ENCODE results near the gene SMOC2.

Gene SMOC2

GRCh38 chr6:168578036-168578435 lies 137.1 kb downstream of the SMOC2 start:
- DNase-seq, result no peak

- DNase-seq, result no peak
Measured at GRCh38 chr6:168581236-168581635, 140.3 kb downstream of the SMOC2 start.

- no peak for DNase-seq
Measured at GRCh38 chr6:168581706-168582105, 140.7 kb downstream of the SMOC2 start.

- no peak for DNase-seq
Measured at GRCh38 chr6:168582571-168582981, 141.6 kb downstream of the SMOC2 start.

- DNase-seq, result no peak
Measured at GRCh38 chr6:168583126-168583525, 142.1 kb downstream of the SMOC2 start.

GRCh38 chr6:168583821-168584220 lies 142.8 kb downstream of the SMOC2 start:
- DNase-seq, result no peak

GRCh38 chr6:168584249-168584648 lies 143.3 kb downstream of the SMOC2 start:
- DNase-seq, result no peak

GRCh38 chr6:168584671-168585070 lies 143.7 kb downstream of the SMOC2 start:
- DNase-seq, result no peak

GRCh38 chr6:168585441-168585840 lies 144.5 kb downstream of the SMOC2 start:
- no peak for DNase-seq

- DNase-seq, result no peak
Measured at GRCh38 chr6:168589275-168589674, 148.3 kb downstream of the SMOC2 start.

GRCh38 chr6:168590406-168590805 lies 149.4 kb downstream of the SMOC2 start:
- no peak for DNase-seq

- DNase-seq, result no peak
Measured at GRCh38 chr6:168596344-168596743, 155.4 kb downstream of the SMOC2 start.

- DNase-seq, result no peak
Measured at GRCh38 chr6:168597471-168597875, 156.5 kb downstream of the SMOC2 start.

GRCh38 chr6:168598251-168599117 lies 157.5 kb downstream of the SMOC2 start:
- no peak for DNase-seq

GRCh38 chr6:168599118-168599494 lies 158.1 kb downstream of the SMOC2 start:
- no peak for DNase-seq

- no peak for DNase-seq
Measured at GRCh38 chr6:168599769-168600330, 158.9 kb downstream of the SMOC2 start.

GRCh38 chr6:168600381-168600780 lies 159.4 kb downstream of the SMOC2 start:
- DNase-seq, result no peak

- no peak for DNase-seq
Measured at GRCh38 chr6:168601111-168601510, 160.1 kb downstream of the SMOC2 start.

- DNase-seq, result no peak
Measured at GRCh38 chr6:168601546-168601945, 160.6 kb downstream of the SMOC2 start.

GRCh38 chr6:168602576-168602975 lies 161.6 kb downstream of the SMOC2 start:
- no peak for DNase-seq

GRCh38 chr6:168603234-168603633 lies 162.2 kb downstream of the SMOC2 start:
- DNase-seq, result no peak

- no peak for DNase-seq
Measured at GRCh38 chr6:168605964-168606363, 165.0 kb downstream of the SMOC2 start.

GRCh38 chr6:168606722-168607121 lies 165.7 kb downstream of the SMOC2 start:
- DNase-seq, result no peak
